ENCODE results near the gene PIEZO2. TPM values are rescaled to one million over a fixed set of nuclear protein-coding genes. Genes with fewer than 3 reads are reported as not detected.

Gene PIEZO2
- polyA plus RNA-seq, 1 donor from 2014 or later, result 0.30 TPM

DNA sequence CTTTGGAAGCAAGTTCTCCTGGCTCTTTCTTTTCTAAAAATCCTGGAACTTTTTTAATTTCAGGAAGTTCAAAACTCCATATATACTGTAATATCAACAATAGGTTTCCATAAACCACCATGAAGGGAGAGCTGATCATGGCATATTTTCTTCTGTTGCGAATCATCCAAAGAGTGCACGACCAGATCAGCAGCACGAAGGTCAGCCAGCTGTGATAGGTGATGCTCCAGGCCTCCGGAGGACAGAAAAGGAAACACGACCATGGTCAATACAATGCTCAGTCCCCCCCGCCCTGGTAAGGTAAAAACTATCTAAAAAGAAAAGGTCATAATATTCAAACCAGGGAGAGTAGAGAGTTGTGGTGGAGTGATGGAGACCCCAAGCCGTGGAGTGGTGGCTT lies 354.6 kb downstream of the PIEZO2 start:
- Histone ChIP-seq H3K4me3 (ENCODE audit: low read length) (no peak overlapping the region), H3K36me3 (ENCODE audit: insufficient read depth, low read length) (no peaks in the 10 kb centered on the region), H3K9me3 (ENCODE audit: low read length) (no peaks in the 10 kb centered on the region), H3K4me2 (ENCODE audit: low read length) (no peak overlapping the region), H3F3A (ENCODE audit: insufficient read depth, low read length, poor library complexity, severe bottlenecking) (no peaks in the 10 kb centered on the region), H3K27me3 (ENCODE audit: insufficient read depth, low read depth, low read length) (no peaks in the 10 kb centered on the region), H3K27ac (ENCODE audit: low read length) (no peak overlapping the region), H3K9me2 (ENCODE audit: insufficient read depth, low read length) (no peaks in the 10 kb centered on the region), H2AFZ (ENCODE audit: low read depth, low read length) (no peak overlapping the region), H3K79me2 (replicated peaks; ENCODE audit: insufficient read depth, low read length) (no peaks in the 10 kb centered on the region), H3K9ac (ENCODE audit: low read length) (no peak overlapping the region), H4K20me1 (ENCODE audit: insufficient read depth) (no peaks in the 10 kb centered on the region)
- TF ChIP-seq POLR2AphosphoS5 (IDR thresholded peaks at IDR 0.05) (no peak), RAD21 (conservative IDR thresholded peaks at IDR 0.05) (no peak), TAF1 (IDR thresholded peaks at IDR 0.05; ENCODE audit: low read depth) (no peak), REST (IDR thresholded peaks at IDR 0.05; ENCODE audit: borderline replicate concordance) (no peak), EZH2 (IDR thresholded peaks at IDR 0.05; ENCODE audit: borderline replicate concordance, insufficient read depth, low read length, poor library complexity, severe bottlenecking) (no peak), EP300 (conservative IDR thresholded peaks at IDR 0.05; ENCODE audit: poor library complexity, severe bottlenecking) (no peak), MXI1 (conservative IDR thresholded peaks at IDR 0.05; ENCODE audit: poor library complexity, severe bottlenecking) (no peak), SMC3 (conservative IDR thresholded peaks at IDR 0.05; ENCODE audit: poor library complexity) (no peak)
- TF ChIP-seq, protein P1, sequence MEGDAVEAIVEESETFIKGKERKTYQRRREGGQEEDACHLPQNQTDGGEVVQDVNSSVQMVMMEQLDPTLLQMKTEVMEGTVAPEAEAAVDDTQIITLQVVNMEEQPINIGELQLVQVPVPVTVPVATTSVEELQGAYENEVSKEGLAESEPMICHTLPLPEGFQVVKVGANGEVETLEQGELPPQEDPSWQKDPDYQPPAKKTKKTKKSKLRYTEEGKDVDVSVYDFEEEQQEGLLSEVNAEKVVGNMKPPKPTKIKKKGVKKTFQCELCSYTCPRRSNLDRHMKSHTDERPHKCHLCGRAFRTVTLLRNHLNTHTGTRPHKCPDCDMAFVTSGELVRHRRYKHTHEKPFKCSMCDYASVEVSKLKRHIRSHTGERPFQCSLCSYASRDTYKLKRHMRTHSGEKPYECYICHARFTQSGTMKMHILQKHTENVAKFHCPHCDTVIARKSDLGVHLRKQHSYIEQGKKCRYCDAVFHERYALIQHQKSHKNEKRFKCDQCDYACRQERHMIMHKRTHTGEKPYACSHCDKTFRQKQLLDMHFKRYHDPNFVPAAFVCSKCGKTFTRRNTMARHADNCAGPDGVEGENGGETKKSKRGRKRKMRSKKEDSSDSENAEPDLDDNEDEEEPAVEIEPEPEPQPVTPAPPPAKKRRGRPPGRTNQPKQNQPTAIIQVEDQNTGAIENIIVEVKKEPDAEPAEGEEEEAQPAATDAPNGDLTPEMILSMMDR (IDR thresholded peaks at IDR 0.05; ENCODE audit: poor library complexity, severe bottlenecking), result no peak

- Histone ChIP-seq H3K27me3 (ENCODE audit: insufficient read depth, low read depth, low read length) (no peaks in the 10 kb centered on the region), H4K20me1 (ENCODE audit: insufficient read depth) (no peaks in the 10 kb centered on the region), H2AFZ (ENCODE audit: low read depth, low read length) (no peak overlapping the region), H3K9ac (ENCODE audit: low read length) (no peak overlapping the region), H3K79me2 (replicated peaks; ENCODE audit: insufficient read depth, low read length) (no peaks in the 10 kb centered on the region), H3K4me3 (ENCODE audit: low read length) (no peak overlapping the region), H3F3A (ENCODE audit: insufficient read depth, low read length, poor library complexity, severe bottlenecking) (no peaks in the 10 kb centered on the region), H3K27ac (ENCODE audit: low read length) (no peak overlapping the region), H3K9me3 (ENCODE audit: low read length) (no peaks in the 10 kb centered on the region), H3K9me2 (ENCODE audit: insufficient read depth, low read length) (no peaks in the 10 kb centered on the region), H3K36me3 (ENCODE audit: insufficient read depth, low read length) (no peaks in the 10 kb centered on the region), H3K4me2 (ENCODE audit: low read length) (no peak overlapping the region)
- no peak for TF ChIP-seq MXI1 (conservative IDR thresholded peaks at IDR 0.05; ENCODE audit: poor library complexity, severe bottlenecking)
- TF ChIP-seq, protein P1 (IDR thresholded peaks at IDR 0.05; ENCODE audit: poor library complexity, severe bottlenecking), result no peak
- TF ChIP-seq TAF1 (IDR thresholded peaks at IDR 0.05; ENCODE audit: low read depth), result no peak
- no peak for TF ChIP-seq EZH2 (IDR thresholded peaks at IDR 0.05; ENCODE audit: borderline replicate concordance, insufficient read depth, low read length, poor library complexity, severe bottlenecking)
- no peak for TF ChIP-seq REST (IDR thresholded peaks at IDR 0.05; ENCODE audit: borderline replicate concordance)
Observed at GRCh38 chr18:10793730-10794370, 355.5 kb downstream of the PIEZO2 start.
